ENCODE results near the gene PIGZ.
"Not testable (repeated sequence)": the region's sequence is repeated elsewhere in the genome, so short reads cannot be mapped to it uniquely, and the experiment has no call there.

The PIGZ gene

GRCh38 chr3:196947860-196948441, 20.7 kb downstream of the PIGZ start:
- no peak for DNase-seq (ENCODE audit: low read depth)
- H3K4me3 ChIP-seq (ENCODE audit: low read depth, low read length), result no peak overlapping the region
- no peak for TF ChIP-seq CTCF (IDR thresholded peaks at IDR 0.05; ENCODE audit: insufficient read depth, low read depth, low read length, missing control alignments)

DNA sequence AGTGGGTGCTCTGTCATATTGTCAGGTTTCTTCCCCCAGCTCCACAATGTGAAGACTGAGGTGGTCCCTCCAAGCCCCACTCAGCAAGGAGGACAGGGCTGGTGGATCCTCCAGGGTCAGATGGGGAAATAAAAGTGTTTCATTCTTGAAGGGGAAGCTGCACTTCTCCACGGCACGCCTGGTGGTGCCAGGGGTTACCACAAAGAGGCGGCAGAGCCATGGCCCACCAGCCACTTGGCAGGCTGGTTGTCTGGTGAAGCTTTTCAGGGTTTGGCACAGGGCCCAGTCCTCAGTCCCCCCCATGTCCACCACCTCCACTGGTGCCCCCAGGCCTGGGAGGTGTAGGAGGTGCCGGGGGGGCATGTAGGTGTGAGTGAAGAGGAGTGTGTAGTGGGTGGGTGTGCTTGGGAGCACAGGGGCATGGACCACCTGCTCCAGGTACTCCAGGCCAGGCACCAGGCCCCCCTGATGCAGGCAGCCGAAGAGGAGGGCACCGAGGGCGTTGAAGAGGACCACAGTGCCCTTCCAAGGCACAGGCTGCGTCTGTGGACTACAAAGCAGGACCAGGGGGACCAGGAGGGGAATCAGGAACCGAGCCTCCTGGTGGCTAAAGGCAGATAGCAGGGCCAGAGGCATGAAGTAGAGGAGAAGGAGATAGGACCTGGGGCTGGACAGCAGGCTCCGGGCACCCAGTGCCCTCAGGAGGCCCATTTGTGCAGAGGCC, 21.3 kb downstream of the PIGZ start:
- H3K4me3 ChIP-seq (ENCODE audit: low read depth, low read length), result no peak overlapping the region
- peak; percentile 6 for TF ChIP-seq CTCF (IDR thresholded peaks at IDR 0.05; ENCODE audit: insufficient read depth, low read depth, low read length, missing control alignments)
- no peak for DNase-seq (ENCODE audit: low read depth)

- peak overlapping the region; percentile 72; the same call in 1 of the 2 replicates for H3K4me3 ChIP-seq (ENCODE audit: low read depth, low read length)
- not testable (repeated sequence) for DNase-seq (ENCODE audit: low read depth)
Observed at GRCh38 chr3:196944037-196944790, 24.4 kb downstream of the PIGZ start.

DNA sequence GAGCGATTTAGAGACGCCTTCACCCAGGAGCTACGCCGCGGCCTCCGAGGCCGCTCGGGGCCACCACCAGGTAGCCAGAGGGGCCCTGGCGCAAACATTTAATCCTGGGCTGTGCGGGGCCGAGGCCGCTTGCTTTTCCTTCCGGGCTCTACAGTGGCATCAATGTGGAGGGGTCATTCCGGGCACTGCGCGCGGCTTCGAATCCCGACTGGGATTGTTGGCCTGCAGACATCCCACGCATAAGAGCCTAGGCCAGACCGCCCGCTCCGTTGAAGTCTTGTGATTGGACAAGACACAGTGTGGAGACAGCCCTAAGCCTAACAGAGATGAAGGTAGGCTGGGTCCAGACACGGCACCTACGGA, 25.7 kb downstream of the PIGZ start:
- TF ChIP-seq CTCF (IDR thresholded peaks at IDR 0.05; ENCODE audit: insufficient read depth, low read depth, low read length, missing control alignments), result no peak
- peak overlapping the region; percentile 72 for H3K4me3 ChIP-seq (ENCODE audit: low read depth, low read length)
- DNase-seq (ENCODE audit: low read depth), result peak; percentile 52

DNA sequence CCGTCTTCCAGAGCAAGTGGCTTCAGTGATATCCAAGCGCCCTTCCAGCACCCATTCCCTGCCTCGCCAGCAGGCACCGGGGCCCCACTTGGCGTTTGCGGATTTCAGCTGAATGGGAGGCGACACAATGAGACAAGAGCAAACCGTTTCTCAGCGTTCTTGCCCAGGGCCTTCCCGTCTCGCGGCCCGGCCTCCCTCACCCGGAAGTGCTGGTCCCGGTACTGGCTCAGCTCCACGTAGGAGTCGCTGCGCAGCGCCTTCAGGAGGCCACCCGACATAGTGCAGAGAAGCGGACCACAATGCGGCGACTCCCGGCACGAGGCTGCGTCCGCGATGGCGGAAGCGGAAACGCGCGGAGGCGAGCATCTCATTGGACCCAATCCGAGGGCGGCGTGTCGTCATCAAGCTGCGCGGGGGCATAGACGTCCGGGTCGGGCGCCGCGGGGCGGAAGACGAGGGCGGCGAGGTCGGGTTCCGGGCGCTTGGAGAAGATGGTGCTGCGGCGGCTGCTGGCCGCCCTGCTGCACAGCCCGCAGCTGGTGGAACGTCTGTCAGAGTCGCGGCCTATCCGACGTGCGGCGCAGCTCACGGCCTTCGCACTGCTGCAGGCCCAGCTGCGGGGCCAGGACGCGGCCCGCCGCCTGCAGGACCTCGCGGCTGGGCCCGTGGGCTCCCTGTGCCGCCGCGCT, 26.3 kb downstream of the PIGZ start, which contains the start of gene NCBP2:
NCBP2 (minus strand) TSS at position 303 of the 689 bp plus-strand sequence; CDS start at position 278, 25 bp downstream.
- peak; percentile 99 for DNase-seq (ENCODE audit: low read depth)
- TF ChIP-seq CTCF (IDR thresholded peaks at IDR 0.05; ENCODE audit: insufficient read depth, low read depth, low read length, missing control alignments), result peak; percentile 78

GRCh38 chr3:196941729-196942225, 26.9 kb downstream of the PIGZ start:
- peak; percentile 67 for DNase-seq (ENCODE audit: low read depth)
- H3K4me3 ChIP-seq (ENCODE audit: low read depth, low read length), result peak overlapping the region; percentile 86
- TF ChIP-seq CTCF (IDR thresholded peaks at IDR 0.05; ENCODE audit: insufficient read depth, low read depth, low read length, missing control alignments), result no peak

More for the DNA sequence above, 26.3 kb downstream of the PIGZ start, which contains the start of gene NCBP2:
- H3K4me3 ChIP-seq (ENCODE audit: low read depth, low read length), result peak within 1 kb of the TSS; percentile 86
